Stomach (tissue), 9 donors: ENCODE measurements around the gene KRT17. TPM values are rescaled to one million over a fixed set of nuclear protein-coding genes. Genes with fewer than 3 reads are reported as not detected.

Experiments
- DNase-seq, 2 donors: peaks; one replicate each; pipeline versions ENCODE4 v3.0.0 to v3.0.0-alpha.2; 2013 to 2019
- H3K27ac ChIP-seq, 5 donors: fragments of 200-600 bp in 4 of 5; sonication (generic) in 4 of 5; one replicate each; pipeline ENCODE4 v1.5.1; 2013 to 2019; ENCODE audit warnings: mild to moderate bottlenecking in 1 of 5, moderate library complexity in 1 of 5
- H3K27me3 ChIP-seq, 3 donors: fragments of 200-600 bp; sonication (generic); one replicate each; pipeline ENCODE4 v1.5.1; 2017 to 2019; ENCODE audit warnings: mixed run types in 1 of 3
- H3K36me3 ChIP-seq, 4 donors: fragments of 200-600 bp; sonication (generic); 1 replicate in 3 of 4; 2 replicates in 1 of 4; pipeline ENCODE4 v1.5.1; 2016 to 2019
- H3K4me1 ChIP-seq, 4 donors: fragments of 200-600 bp; sonication (generic); one replicate each; pipeline ENCODE4 v1.5.1; 2016 to 2019
- H3K4me3 ChIP-seq, 4 donors: fragments of 200-600 bp; sonication (generic) in 3 of 4; one replicate each; pipeline ENCODE4 v1.5.1; 2016 to 2019; ENCODE audit warnings: mild to moderate bottlenecking in 1 of 4
- H3K9me3 ChIP-seq, 4 donors: fragments of 200-600 bp; sonication (generic); one replicate each; pipeline ENCODE4 v1.5.1; 2016 to 2019
- EP300 ChIP-seq: sonication (generic); formaldehyde crosslinking; IDR thresholded peaks from one replicate; pipeline ENCODE4 v1.6.1; 2017; ENCODE audit warnings: antibody characterized with exemption
- POLR2A ChIP-seq, 4 donors: fragments of 450-650 bp; IDR thresholded peaks; one replicate each; pipeline ENCODE4 v1.6.1; 2016; ENCODE audit warnings: antibody characterized with exemption in 4 of 4, control low read depth in 2 of 4, mild to moderate bottlenecking in 1 of 4, moderate library complexity in 1 of 4
- POLR2AphosphoS5 ChIP-seq, 3 donors: sonication (generic); formaldehyde crosslinking; IDR thresholded peaks; one replicate each; pipeline ENCODE4 v1.6.1; 2016; ENCODE audit warnings: antibody characterized with exemption in 3 of 3
- WGBS, 5 donors: extraction: QIAGEN DNeasy Blood & Tissue Kit in 3 of 5; methylation state at CpG; one replicate each; pipeline versions ENCODE4 v1.1.5 to v1.1.7; 2013 to 2018; 5-methylcytosine and 5-hydroxymethylcytosine counted together
- intact Hi-C: fragments of 100-400 bp; cut with DNase I; formaldehyde crosslinking; loops from one replicate; pipeline ENCODE4 v1.15.1; 2023; ENCODE audit warnings: low total_unique reads
- polyA plus RNA-seq, 3 donors: library from polyadenylated mRNA; stranded (reverse); fragments of 200-250 nt; gene quantifications; one replicate each; pipeline ENCODE4 v1.2.3, GENCODE V29; 2013
- total RNA-seq, 5 donors: library from RNA; depleted of rRNA; stranded (reverse); fragments of >200 nt; gene quantifications; one replicate each; pipeline versions ENCODE4 v1.1.0 to v1.2.3, GENCODE V29; 2014 to 2016
- TF ChIP-seq, protein P1 (sequence below), 7 experiments: fragments of 450-650 bp in 4 of 7; fragments of 200-600 bp in 3 of 7; sonication (generic) in 3 of 7; IDR thresholded peaks; one replicate each; pipeline ENCODE4 v1.5.1; 2016 to 2019; ENCODE audit warnings: antibody characterized with exemption in 7 of 7, control low read depth in 2 of 7, mild to moderate bottlenecking in 1 of 7
- donor health status: healthy with polysubstance abuse.
- donor health status: Bipolar disorder and iron deficiency.
- donor health status: healthy.

Gene KRT17
- total and polyA plus RNA-seq, 8 donors: 1.6 to 14.2 (median 6.0) TPM; not detected in 1

DNA sequence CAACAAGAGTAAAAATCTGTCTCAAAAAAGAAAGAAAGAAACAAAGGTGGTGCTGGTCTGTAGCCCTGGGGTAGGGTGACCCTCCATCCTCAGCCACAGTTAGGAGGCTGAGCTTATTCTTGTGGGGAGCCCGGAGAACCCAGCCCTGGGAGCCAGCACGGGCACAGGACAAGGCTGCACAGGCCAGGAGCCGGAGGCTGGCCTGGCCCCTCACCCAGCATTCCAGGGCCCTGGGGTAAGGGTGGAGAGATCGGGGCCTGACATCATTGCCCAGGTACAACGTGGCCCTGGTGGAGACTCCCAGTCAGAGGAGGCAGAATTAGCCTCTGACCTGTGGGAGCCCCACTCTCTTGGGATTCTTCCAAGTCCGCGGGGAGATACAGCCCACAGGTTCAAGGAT, 10.3 kb upstream of the KRT17 start:
- H3K36me3 ChIP-seq: no peaks in the 10 kb centered on the region
- peak overlapping the region in 1 of 4 donors; percentile 22 for H3K4me3 ChIP-seq
- TF ChIP-seq EP300: no peak
- no peak for TF ChIP-seq POLR2AphosphoS5 (IDR thresholded peaks at IDR 0.05)
- TF ChIP-seq, protein P1, sequence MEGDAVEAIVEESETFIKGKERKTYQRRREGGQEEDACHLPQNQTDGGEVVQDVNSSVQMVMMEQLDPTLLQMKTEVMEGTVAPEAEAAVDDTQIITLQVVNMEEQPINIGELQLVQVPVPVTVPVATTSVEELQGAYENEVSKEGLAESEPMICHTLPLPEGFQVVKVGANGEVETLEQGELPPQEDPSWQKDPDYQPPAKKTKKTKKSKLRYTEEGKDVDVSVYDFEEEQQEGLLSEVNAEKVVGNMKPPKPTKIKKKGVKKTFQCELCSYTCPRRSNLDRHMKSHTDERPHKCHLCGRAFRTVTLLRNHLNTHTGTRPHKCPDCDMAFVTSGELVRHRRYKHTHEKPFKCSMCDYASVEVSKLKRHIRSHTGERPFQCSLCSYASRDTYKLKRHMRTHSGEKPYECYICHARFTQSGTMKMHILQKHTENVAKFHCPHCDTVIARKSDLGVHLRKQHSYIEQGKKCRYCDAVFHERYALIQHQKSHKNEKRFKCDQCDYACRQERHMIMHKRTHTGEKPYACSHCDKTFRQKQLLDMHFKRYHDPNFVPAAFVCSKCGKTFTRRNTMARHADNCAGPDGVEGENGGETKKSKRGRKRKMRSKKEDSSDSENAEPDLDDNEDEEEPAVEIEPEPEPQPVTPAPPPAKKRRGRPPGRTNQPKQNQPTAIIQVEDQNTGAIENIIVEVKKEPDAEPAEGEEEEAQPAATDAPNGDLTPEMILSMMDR (IDR thresholded peaks at IDR 0.05): no peak
- TF ChIP-seq POLR2A (IDR thresholded peaks at IDR 0.05): no peak
- H3K27me3 ChIP-seq: peaks cover 0 to 14% (median 0%) of the 10 kb centered on the region in 3 donors
- no peak for DNase-seq
- intact Hi-C loops: loop anchor here (5.0 kb wide), 1 partner anchor 77 kb away; no protein-coding TSS in a partner anchor
- H3K9me3 ChIP-seq: no peaks in the 10 kb centered on the region
- H3K4me1 ChIP-seq: peaks cover 8 to 20% (median 15%) of the 10 kb centered on the region in 4 donors
- no peak overlapping the region for H3K27ac ChIP-seq
- 41 to 57% (median 50%) methylated on average over 5 to 7 of the region's 7 CpGs for WGBS, 5 donors

- intact Hi-C loops: no loop called here
- WGBS, 5 donors: 92 to 94% (median 93%) methylated on average over 13 to 14 of the region's 14 CpGs
- peaks cover 8 to 20% (median 15%) of the 10 kb centered on the region in 4 donors for H3K4me1 ChIP-seq
- H3K4me3 ChIP-seq: no peak overlapping the region
- TF ChIP-seq POLR2A (IDR thresholded peaks at IDR 0.05) (no peak), EP300 (no peak), POLR2AphosphoS5 (IDR thresholded peaks at IDR 0.05) (no peak)
- TF ChIP-seq, protein P1 (IDR thresholded peaks at IDR 0.05): no peak
- DNase-seq: no peak
- H3K9me3 ChIP-seq: no peaks in the 10 kb centered on the region
- H3K27me3 ChIP-seq: peaks cover 0 to 14% (median 0%) of the 10 kb centered on the region in 3 donors
- no peaks in the 10 kb centered on the region for H3K36me3 ChIP-seq
- H3K27ac ChIP-seq: no peak overlapping the region
Observed at GRCh38 chr17:41633556-41634199, 9.3 kb upstream of the KRT17 start.

DNA sequence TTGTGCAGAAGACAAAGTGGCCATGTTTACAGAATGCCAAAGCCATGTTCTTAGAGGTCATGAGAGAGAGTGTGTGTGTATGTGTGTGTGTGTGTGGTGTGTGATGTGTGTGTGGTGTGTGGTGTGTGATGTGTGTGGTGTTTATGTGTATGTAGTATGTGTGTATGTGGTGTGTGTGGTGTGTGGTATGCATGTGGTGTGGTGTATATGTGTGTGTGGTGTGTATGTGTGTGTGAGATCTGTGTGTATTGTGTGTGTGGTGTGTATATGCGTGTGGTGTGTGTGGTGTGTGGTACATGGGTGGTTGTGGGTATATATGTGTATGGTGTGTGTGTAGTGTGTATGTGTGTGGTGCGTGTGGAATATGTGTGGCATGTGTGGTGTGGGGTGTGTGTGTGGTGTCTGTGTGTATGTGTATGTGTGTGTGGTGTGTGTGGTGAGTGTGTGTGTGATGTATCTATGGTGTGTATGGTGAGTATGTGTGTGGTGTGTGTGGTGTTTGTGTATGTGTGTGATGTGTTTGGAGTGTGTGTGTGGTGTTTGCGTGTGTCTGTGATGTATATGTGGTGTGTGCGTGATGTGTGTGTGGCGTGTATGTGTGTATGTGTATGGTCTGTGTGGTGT, 8.2 kb upstream of the KRT17 start:
- DNase-seq: no peak
- no peaks in the 10 kb centered on the region for H3K9me3 ChIP-seq
- peaks cover 0 to 14% (median 0%) of the 10 kb centered on the region in 3 donors for H3K27me3 ChIP-seq
- no peaks in the 10 kb centered on the region for H3K36me3 ChIP-seq
- intact Hi-C loops: no loop called here
- H3K4me1 ChIP-seq: peaks cover 8 to 20% (median 15%) of the 10 kb centered on the region in 4 donors
- no peak overlapping the region for H3K4me3 ChIP-seq
- WGBS, 5 donors: 68 to 74% (median 73%) methylated on average over 5 of the region's 5 CpGs
- TF ChIP-seq POLR2AphosphoS5 (IDR thresholded peaks at IDR 0.05) (no peak), POLR2A (IDR thresholded peaks at IDR 0.05) (no peak), EP300 (no peak)
- TF ChIP-seq, protein P1 (IDR thresholded peaks at IDR 0.05): no peak
- H3K27ac ChIP-seq: no peak overlapping the region

GRCh38 chr17:41631898-41632285, 7.5 kb upstream of the KRT17 start:
- Histone ChIP-seq H3K9me3 (no peaks in the 10 kb centered on the region), H3K36me3 (no peaks in the 10 kb centered on the region), H3K27me3 (peaks cover 0 to 13% (median 0%) of the 10 kb centered on the region in 3 donors), H3K27ac (no peak overlapping the region), H3K4me1 (peaks cover 8 to 20% (median 15%) of the 10 kb centered on the region in 4 donors), H3K4me3 (no peak overlapping the region)
- TF ChIP-seq, protein P1 (IDR thresholded peaks at IDR 0.05): no peak
- TF ChIP-seq POLR2A (IDR thresholded peaks at IDR 0.05) (no peak), POLR2AphosphoS5 (IDR thresholded peaks at IDR 0.05) (no peak), EP300 (no peak)
- DNase-seq: no peak
- 83 to 87% (median 86%) methylated on average over 11 to 15 of the region's 15 CpGs for WGBS, 5 donors
- intact Hi-C loops: no loop called here
